Left lung (tissue), 10 donors: Measurements from ENCODE around the gene PFAS. TPM values are rescaled to one million over a fixed set of nuclear protein-coding genes. Genes with fewer than 3 reads are reported as not detected.

Experiments
- ATAC-seq: fragments of 200-7000 bp; cut with Tn5 transposase; one replicate; pipeline ENCODE4 v1.9.1; 2020; ENCODE audit warnings: moderate library complexity
- DNase-seq, 4 donors: peaks; one replicate each; pipeline ENCODE4 v3.0.0-alpha.2; 2013 to 2020
- H3K27ac ChIP-seq, 2 donors: fragments of 200-600 bp; sonication (generic) in 1 of 2; one replicate each; pipeline versions ENCODE4 v1.5.0 to v1.8.0; 2020 to 2021
- H3K27me3 ChIP-seq, 2 donors: fragments of 200-600 bp; sonication (generic) in 1 of 2; one replicate each; pipeline versions ENCODE4 v1.5.0 to v1.8.0; 2020 to 2021
- H3K36me3 ChIP-seq, 2 donors: fragments of 200-600 bp; sonication (generic) in 1 of 2; one replicate each; pipeline versions ENCODE4 v1.5.0 to v1.8.0; 2020 to 2021
- H3K4me1 ChIP-seq, 2 donors: fragments of 200-600 bp; one replicate each; pipeline ENCODE4 v1.8.0; 2021
- H3K4me3 ChIP-seq, 2 donors: fragments of 200-600 bp; sonication (generic) in 1 of 2; one replicate each; pipeline versions ENCODE4 v1.5.0 to v1.8.0; 2020 to 2021; ENCODE audit warnings: mild to moderate bottlenecking in 1 of 2
- H3K9me3 ChIP-seq, 2 donors: fragments of 200-600 bp; sonication (generic) in 1 of 2; one replicate each; pipeline versions ENCODE4 v1.5.0 to v1.8.0; 2020 to 2021
- CTCF ChIP-seq, 2 donors: fragments of 200-600 bp; sonication (generic) in 1 of 2; IDR thresholded peaks; one replicate each; pipeline versions ENCODE4 v1.5.0 to v1.8.0; 2021; ENCODE audit warnings: antibody characterized with exemption in 2 of 2
- intact Hi-C, 2 donors: fragments of 100-400 bp; cut with DNase I; formaldehyde crosslinking; loops; one replicate each; pipeline versions ENCODE4 v1.11.2 to v1.14.2; 2022
- polyA plus RNA-seq, 6 donors: library from polyadenylated mRNA; unstranded; fragments of 120-200 nt; gene quantifications; one replicate each; pipeline ENCODE4 v1.2.1, GENCODE V29; 2013; ENCODE audit not compliant: insufficient read length in 6 of 6
- total RNA-seq, 2 donors: library from RNA; stranded (reverse); fragmentation: NEBNext Ultra II Directional; extraction: Animal tissue kit (Norgen Biotek cat#: 25700); gene quantifications; one replicate each; pipeline ENCODE4 v1.2.1, GENCODE V29; 2021
- donor health status: DM: no; HTN: yes; CAD: no.
- donor health status: DM: no; HTN: no; CAD: no.

Gene PFAS
- total and polyA plus RNA-seq, 8 donors, result 25.9 to 51.0 (median 41.7) TPM

- no peaks in the 10 kb centered on the region for H3K4me1 ChIP-seq
- ATAC-seq, result no peak
- DNase-seq, result no peak
- no peaks in the 10 kb centered on the region for H3K27me3 ChIP-seq
- no peaks in the 10 kb centered on the region for H3K9me3 ChIP-seq
- no peaks in the 10 kb centered on the region for H3K36me3 ChIP-seq
- intact Hi-C loops, result no loop called here
- TF ChIP-seq CTCF (IDR thresholded peaks at IDR 0.05), result no peak
- no peak overlapping the region for H3K27ac ChIP-seq
- H3K4me3 ChIP-seq, result no peak overlapping the region
Measured at GRCh38 chr17:8277317-8277716, 28.2 kb downstream of the PFAS start.

- no peak for TF ChIP-seq CTCF (IDR thresholded peaks at IDR 0.05)
- no peak for ATAC-seq
- intact Hi-C loops, result no loop called here
- Histone ChIP-seq H3K27me3 (no peaks in the 10 kb centered on the region), H3K4me3 (no peak overlapping the region), H3K27ac (no peak overlapping the region), H3K9me3 (no peaks in the 10 kb centered on the region), H3K4me1 (peaks cover 0 to 5% of the 10 kb centered on the region in 2 donors), H3K36me3 (no peaks in the 10 kb centered on the region)
- no peak for DNase-seq
Measured at GRCh38 chr17:8282345-8282744, 33.3 kb downstream of the PFAS start.

- TF ChIP-seq CTCF (IDR thresholded peaks at IDR 0.05), result no peak
- Histone ChIP-seq H3K4me3 (no peak overlapping the region), H3K27ac (no peak overlapping the region), H3K4me1 (peaks cover 5 to 12% of the 10 kb centered on the region in 2 donors), H3K9me3 (no peaks in the 10 kb centered on the region), H3K36me3 (no peaks in the 10 kb centered on the region), H3K27me3 (no peaks in the 10 kb centered on the region)
- ATAC-seq (no peak), DNase-seq (no peak)
- intact Hi-C loops, result no loop called here
Measured at GRCh38 chr17:8283356-8283755, 34.3 kb downstream of the PFAS start.

GRCh38 chr17:8284126-8284525 is 35.0 kb downstream of the PFAS start:
- ATAC-seq (no peak), DNase-seq (no peak)
- H3K36me3 ChIP-seq, result no peaks in the 10 kb centered on the region
- H3K4me1 ChIP-seq, result peaks cover 5 to 15% of the 10 kb centered on the region in 2 donors
- no peak overlapping the region for H3K27ac ChIP-seq
- H3K27me3 ChIP-seq, result no peaks in the 10 kb centered on the region
- intact Hi-C loops, result no loop called here
- H3K4me3 ChIP-seq, result no peak overlapping the region
- no peaks in the 10 kb centered on the region for H3K9me3 ChIP-seq
- TF ChIP-seq CTCF (IDR thresholded peaks at IDR 0.05), result no peak

- intact Hi-C loops, result no loop called here
- no peak overlapping the region for H3K4me3 ChIP-seq
- H3K27ac ChIP-seq, result no peak overlapping the region
- H3K4me1 ChIP-seq, result peaks cover 5 to 25% of the 10 kb centered on the region in 2 donors
- H3K27me3 ChIP-seq, result no peaks in the 10 kb centered on the region
- H3K9me3 ChIP-seq, result no peaks in the 10 kb centered on the region
- peak; percentile 47 for ATAC-seq
- H3K36me3 ChIP-seq, result no peaks in the 10 kb centered on the region
- TF ChIP-seq CTCF (IDR thresholded peaks at IDR 0.05), result no peak
- DNase-seq, result no peak
Measured at GRCh38 chr17:8285270-8286181, 36.4 kb downstream of the PFAS start.
